Mammary epithelial cell (primary cell): ENCODE results near the gene DPF3.

Source experiments
- CTCF ChIP-seq, 2 donors: IDR thresholded peaks in 1 of 2; conservative IDR thresholded peaks in 1 of 2; 2 replicates each; pipeline ENCODE4 v1.5.1; 2011 to 2012; ENCODE audit warnings: inconsistent platforms in 2 of 2, low read length in 2 of 2, mild to moderate bottlenecking in 2 of 2, control low read depth in 1 of 2, low read depth in 1 of 2; ENCODE audit not compliant: insufficient read depth in 1 of 2; ENCODE audit errors: extremely low read depth in 1 of 2
- EZH2 ChIP-seq: IDR thresholded peaks from 2 replicates; pipeline ENCODE4 v1.6.1; 2012; ENCODE audit warnings: low read length, inconsistent platforms, borderline replicate concordance

GRCh38 chr14:72876710-72877063 is 17.2 kb downstream of the DPF3 start:
- no peak for TF ChIP-seq CTCF (conservative IDR thresholded peaks at IDR 0.05 in 1 of 2, IDR thresholded peaks at IDR 0.05 in 1 of 2; ENCODE audit: extremely low read depth in 1 of 2, insufficient read depth in 1 of 2, low read depth in 1 of 2, low read length in 2 of 2)
- no peak for TF ChIP-seq EZH2
